Measurements from ENCODE around the gene SCRN2.

Gene SCRN2

GRCh38 chr17:47819475-47819874 is 21.6 kb downstream of the SCRN2 start:
- no peak for DNase-seq

GRCh38 chr17:47818002-47818695 is 22.9 kb downstream of the SCRN2 start:
- no peak for DNase-seq

GRCh38 chr17:47816947-47817346 is 24.1 kb downstream of the SCRN2 start:
- DNase-seq = peak; percentile 7

- peak; percentile 12 for DNase-seq
These were observed 24.9 kb downstream of the SCRN2 start for GRCh38 chr17:47816111-47816735.

- peak; percentile 8 for DNase-seq
These were observed 25.8 kb downstream of the SCRN2 start for GRCh38 chr17:47815106-47815918.

GRCh38 chr17:47813512-47814031 is 27.5 kb downstream of the SCRN2 start:
- DNase-seq = peak; percentile 12

- DNase-seq = peak; percentile 15
These were observed 28.0 kb downstream of the SCRN2 start for GRCh38 chr17:47813077-47813476.

GRCh38 chr17:47812146-47812920 is 28.7 kb downstream of the SCRN2 start:
- peak; percentile 10 for DNase-seq

GRCh38 chr17:47811709-47812108 is 29.4 kb downstream of the SCRN2 start:
- no peak for DNase-seq

- DNase-seq = peak; percentile 13
These were observed 30.0 kb downstream of the SCRN2 start for GRCh38 chr17:47810901-47811635.

GRCh38 chr17:47810200-47810821 is 30.8 kb downstream of the SCRN2 start:
- peak; percentile 12 for DNase-seq

GRCh38 chr17:47808830-47809480 is 32.1 kb downstream of the SCRN2 start:
- DNase-seq = no peak

- DNase-seq = no peak
These were observed 32.8 kb downstream of the SCRN2 start for GRCh38 chr17:47808036-47808829.

GRCh38 chr17:47807421-47807820 is 33.7 kb downstream of the SCRN2 start:
- DNase-seq = no peak

- no peak for DNase-seq
These were observed 34.2 kb downstream of the SCRN2 start for GRCh38 chr17:47806913-47807255.

- DNase-seq = no peak
These were observed 34.8 kb downstream of the SCRN2 start for GRCh38 chr17:47806026-47806912.

- DNase-seq = no peak
These were observed 36.6 kb downstream of the SCRN2 start for GRCh38 chr17:47804461-47804860.

GRCh38 chr17:47803751-47804150 is 37.3 kb downstream of the SCRN2 start:
- no peak for DNase-seq

- no peak for DNase-seq
These were observed 37.9 kb downstream of the SCRN2 start for GRCh38 chr17:47803201-47803600.

Measured in right hindlimb (tissue), 1 donor.